KMS-11 (cell line): ENCODE data around the gene PYROXD2.

Experiments used
- H2AFZ ChIP-seq: fragments of 200-600 bp; sonication (generic); 2 replicates; pipeline ENCODE4 v1.6.1; 2016; ENCODE audit warnings: antibody characterized with exemption, mixed run types, low read depth
- H3K27ac ChIP-seq: fragments of 200-600 bp; sonication (generic); 2 replicates; pipeline ENCODE4 v1.6.1; 2016; ENCODE audit warnings: mild to moderate bottlenecking, mixed run types
- H3K27me3 ChIP-seq: fragments of 200-600 bp; sonication (generic); 2 replicates; pipeline ENCODE4 v1.6.1; 2017; ENCODE audit warnings: mild to moderate bottlenecking, low read depth, mixed run types, moderate library complexity; ENCODE audit not compliant: insufficient read depth
- H3K36me3 ChIP-seq: fragments of 200-600 bp; sonication (generic); 2 replicates; pipeline ENCODE4 v1.6.1; 2017; ENCODE audit warnings: mild to moderate bottlenecking, mixed run types; ENCODE audit not compliant: insufficient read depth
- H3K4me1 ChIP-seq: fragments of 200-600 bp; sonication (generic); 2 replicates; pipeline ENCODE4 v1.6.1; 2016; ENCODE audit warnings: mild to moderate bottlenecking, low read depth, mixed run types; ENCODE audit not compliant: poor library complexity, severe bottlenecking
- H3K4me2 ChIP-seq: fragments of 200-600 bp; sonication (generic); 2 replicates; pipeline ENCODE4 v1.7.0; 2016; ENCODE audit warnings: mild to moderate bottlenecking, mixed run types
- H3K4me3 ChIP-seq: fragments of 200-600 bp; sonication (generic); IDR thresholded peaks from 2 replicates; pipeline ENCODE4 v1.6.1; 2017; ENCODE audit warnings: low read depth, low read length, mixed read lengths; ENCODE audit not compliant: insufficient read depth
- H3K79me2 ChIP-seq: fragments of 200-600 bp; sonication (generic); 2 replicates; pipeline ENCODE4 v1.6.1; 2016; ENCODE audit warnings: low read depth, mixed run types; ENCODE audit not compliant: insufficient read depth
- H3K9ac ChIP-seq: fragments of 200-600 bp; sonication (generic); 2 replicates; pipeline ENCODE4 v1.6.1; 2016; ENCODE audit warnings: mild to moderate bottlenecking, mixed run types
- H4K20me1 ChIP-seq: fragments of 200-600 bp; sonication (generic); 2 replicates; pipeline ENCODE4 v1.6.1; 2016; ENCODE audit warnings: mild to moderate bottlenecking, mixed run types; ENCODE audit not compliant: insufficient read depth
- TF ChIP-seq, protein P1 (sequence below): fragments of 200-600 bp; sonication (generic); conservative IDR thresholded peaks from 2 replicates; pipeline ENCODE4 v1.6.1; 2017; ENCODE audit warnings: low read depth, mild to moderate bottlenecking, antibody characterized with exemption, low read length, moderate library complexity, mixed read lengths

PYROXD2 gene

DNA sequence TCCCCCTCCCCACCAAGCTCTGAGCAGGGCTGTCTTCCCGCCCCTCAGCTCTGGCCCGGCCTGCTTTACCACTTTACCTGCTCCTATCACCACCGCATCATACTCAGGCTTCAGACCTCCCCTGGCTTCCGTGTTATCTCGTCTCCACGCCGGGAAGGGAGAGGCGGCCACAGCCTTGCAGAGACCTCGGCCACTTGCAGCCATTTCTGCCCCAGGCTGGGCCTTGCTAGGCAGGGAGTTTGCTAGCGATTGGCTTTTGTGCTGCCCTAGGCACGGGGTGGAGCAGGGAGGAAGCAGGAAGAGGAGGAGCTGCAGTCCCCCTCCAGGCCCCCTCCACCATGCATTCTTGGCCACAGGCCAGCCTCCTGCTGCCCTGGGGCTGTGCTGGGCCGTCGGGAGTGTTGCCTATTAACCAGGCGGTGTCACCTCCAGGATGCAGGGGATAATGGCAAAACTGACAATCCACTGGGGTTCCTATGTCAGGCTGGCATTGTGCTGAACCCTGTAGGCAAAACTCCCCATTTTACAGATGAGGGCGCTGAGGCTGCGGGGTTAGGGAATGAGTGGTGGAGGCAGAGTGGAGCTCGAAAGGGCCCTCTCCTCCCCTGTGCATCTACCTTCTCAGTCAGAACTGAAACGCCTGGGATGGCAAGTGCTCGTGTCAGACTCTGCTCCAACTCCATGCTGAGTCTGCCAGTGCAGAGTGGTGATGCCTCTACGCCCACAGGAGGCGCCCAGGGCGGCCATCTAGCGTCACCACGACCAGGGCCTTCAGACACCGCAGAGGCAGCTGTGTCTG, at the start of gene PYROXD2:
PYROXD2 (minus strand) TSS at position 251 of the 799 bp plus-strand sequence; CDS start at position 204, 47 bp downstream.
- H3K9ac ChIP-seq: 0 out of 2 replicates have a peak within 1 kb of the TSS, but pooled peaks have one; percentile 32
- no peak within 1 kb of the TSS for H3K4me2 ChIP-seq
- H2AFZ ChIP-seq: no peak within 1 kb of the TSS
- TF ChIP-seq, protein P1, sequence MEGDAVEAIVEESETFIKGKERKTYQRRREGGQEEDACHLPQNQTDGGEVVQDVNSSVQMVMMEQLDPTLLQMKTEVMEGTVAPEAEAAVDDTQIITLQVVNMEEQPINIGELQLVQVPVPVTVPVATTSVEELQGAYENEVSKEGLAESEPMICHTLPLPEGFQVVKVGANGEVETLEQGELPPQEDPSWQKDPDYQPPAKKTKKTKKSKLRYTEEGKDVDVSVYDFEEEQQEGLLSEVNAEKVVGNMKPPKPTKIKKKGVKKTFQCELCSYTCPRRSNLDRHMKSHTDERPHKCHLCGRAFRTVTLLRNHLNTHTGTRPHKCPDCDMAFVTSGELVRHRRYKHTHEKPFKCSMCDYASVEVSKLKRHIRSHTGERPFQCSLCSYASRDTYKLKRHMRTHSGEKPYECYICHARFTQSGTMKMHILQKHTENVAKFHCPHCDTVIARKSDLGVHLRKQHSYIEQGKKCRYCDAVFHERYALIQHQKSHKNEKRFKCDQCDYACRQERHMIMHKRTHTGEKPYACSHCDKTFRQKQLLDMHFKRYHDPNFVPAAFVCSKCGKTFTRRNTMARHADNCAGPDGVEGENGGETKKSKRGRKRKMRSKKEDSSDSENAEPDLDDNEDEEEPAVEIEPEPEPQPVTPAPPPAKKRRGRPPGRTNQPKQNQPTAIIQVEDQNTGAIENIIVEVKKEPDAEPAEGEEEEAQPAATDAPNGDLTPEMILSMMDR: no peak
- H4K20me1 ChIP-seq: no peaks in the 10 kb centered on the region
- no peak within 1 kb of the TSS for H3K4me3 ChIP-seq
- H3K27ac ChIP-seq: no peak within 1 kb of the TSS
- peaks cover 23% of the 10 kb centered on the region for H3K4me1 ChIP-seq
- no peaks in the 10 kb centered on the region for H3K79me2 ChIP-seq
- no peaks in the 10 kb centered on the region for H3K36me3 ChIP-seq
- H3K27me3 ChIP-seq: no peaks in the 10 kb centered on the region

DNA sequence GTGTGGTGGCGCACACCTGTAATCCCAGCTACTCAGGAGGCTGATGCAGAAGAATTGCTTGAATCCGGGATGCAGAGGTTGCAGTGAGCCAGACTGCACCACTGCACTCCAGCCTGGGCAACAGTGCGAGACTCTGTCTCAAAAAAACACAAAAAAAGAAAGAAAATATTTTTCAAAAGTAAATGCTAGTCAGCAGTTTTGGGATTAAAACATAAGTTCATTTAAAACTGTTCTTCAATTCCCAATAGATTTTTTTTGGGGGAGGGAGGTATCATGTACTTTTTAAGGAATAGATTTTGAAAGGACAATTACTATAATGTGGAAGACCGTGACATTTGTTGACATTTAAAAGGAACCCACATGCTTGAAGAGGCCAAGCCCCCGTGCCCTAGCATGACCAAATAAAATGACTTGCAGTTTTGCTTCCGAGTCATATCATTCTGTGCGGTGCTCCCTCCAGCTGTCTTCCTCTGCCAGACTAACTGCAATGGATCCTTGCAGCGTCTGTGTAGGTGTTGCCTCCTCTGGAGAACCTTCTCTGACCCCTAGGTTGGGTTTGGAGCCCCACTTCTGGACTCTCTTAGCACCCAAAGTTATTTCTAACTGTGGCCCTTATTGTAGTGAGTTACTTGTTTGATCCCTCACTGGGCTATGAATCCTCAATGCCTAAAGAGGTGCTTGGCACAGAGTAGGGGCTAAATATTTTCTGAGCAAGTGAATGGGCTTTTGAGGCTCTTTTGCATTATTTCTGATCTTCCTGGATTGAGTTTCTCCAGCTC, 49.2 kb upstream of the PYROXD2 start:
- Histone ChIP-seq H3K27ac (no peak overlapping the region), H3K9ac (no peak overlapping the region), H4K20me1 (no peaks in the 10 kb centered on the region), H3K27me3 (no peaks in the 10 kb centered on the region), H3K36me3 (no peaks in the 10 kb centered on the region), H3K4me1 (no peaks in the 10 kb centered on the region), H2AFZ (no peak overlapping the region), H3K79me2 (no peaks in the 10 kb centered on the region), H3K4me2 (no peak overlapping the region), H3K4me3 (no peak overlapping the region)
- TF ChIP-seq, protein P1: no peak

- TF ChIP-seq, protein P1: no peak
- no peaks in the 10 kb centered on the region for H3K79me2 ChIP-seq
- H3K27ac ChIP-seq: no peak overlapping the region
- no peak overlapping the region for H2AFZ ChIP-seq
- H3K4me3 ChIP-seq: no peak overlapping the region
- no peak overlapping the region for H3K9ac ChIP-seq
- H3K4me2 ChIP-seq: no peak overlapping the region
- no peaks in the 10 kb centered on the region for H4K20me1 ChIP-seq
- H3K4me1 ChIP-seq: no peaks in the 10 kb centered on the region
- H3K36me3 ChIP-seq: no peaks in the 10 kb centered on the region
- no peaks in the 10 kb centered on the region for H3K27me3 ChIP-seq
These were observed 48.0 kb upstream of the PYROXD2 start for GRCh38 chr10:98463016-98463415.

DNA sequence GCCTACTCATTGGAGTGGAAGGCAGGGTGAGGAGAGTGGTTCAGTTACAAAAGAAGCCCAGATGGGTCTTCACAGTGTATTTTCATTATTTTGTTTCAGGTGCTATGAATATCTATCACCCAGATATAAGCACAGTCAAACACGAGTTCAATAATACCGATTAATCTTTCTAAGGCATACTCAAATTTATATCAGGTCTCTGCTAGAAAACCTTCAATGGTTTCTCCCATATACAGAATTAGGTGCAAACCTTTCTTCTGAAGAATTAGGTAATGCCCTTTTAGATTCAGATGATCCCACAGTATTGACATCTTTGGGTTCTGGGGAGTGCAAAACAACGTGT, 46.5 kb upstream of the PYROXD2 start:
- no peak overlapping the region for H3K4me3 ChIP-seq
- H3K36me3 ChIP-seq: no peaks in the 10 kb centered on the region
- H3K27ac ChIP-seq: no peak overlapping the region
- no peaks in the 10 kb centered on the region for H3K27me3 ChIP-seq
- H3K9ac ChIP-seq: no peak overlapping the region
- TF ChIP-seq, protein P1: no peak
- H3K4me2 ChIP-seq: no peak overlapping the region
- H4K20me1 ChIP-seq: no peaks in the 10 kb centered on the region
- no peaks in the 10 kb centered on the region for H3K79me2 ChIP-seq
- H3K4me1 ChIP-seq: no peaks in the 10 kb centered on the region
- no peak overlapping the region for H2AFZ ChIP-seq
